Parathyroid adenoma (tissue), 2 donors: ENCODE results near the gene SMOC1.

ENCODE experiments used
- H2AFZ ChIP-seq: fragments of 300-600 bp; sonication (generic); one replicate; pipeline ENCODE4 v1.7.0; 2017; ENCODE audit warnings: antibody characterized with exemption, mild to moderate bottlenecking
- H3K27ac ChIP-seq: fragments of 300-600 bp; sonication (generic); one replicate; pipeline ENCODE4 v1.7.0; 2017
- H3K27me3 ChIP-seq: fragments of 300-600 bp; sonication (generic); one replicate; pipeline ENCODE4 v1.7.0; 2017; ENCODE audit warnings: low read length; ENCODE audit not compliant: control insufficient read depth, insufficient read depth
- H3K36me3 ChIP-seq: fragments of 300-600 bp; sonication (generic); one replicate; pipeline ENCODE4 v1.7.0; 2017; ENCODE audit warnings: low read length; ENCODE audit not compliant: control insufficient read depth, insufficient read depth
- H3K4me1 ChIP-seq: fragments of 300-600 bp; sonication (generic); one replicate; pipeline ENCODE4 v1.7.0; 2017; ENCODE audit warnings: control low read depth
- H3K4me2 ChIP-seq: fragments of 300-600 bp; sonication (generic); one replicate; pipeline ENCODE4 v1.7.0; 2017; ENCODE audit warnings: low read length
- H3K4me3 ChIP-seq: fragments of 300-600 bp; sonication (generic); one replicate; pipeline ENCODE4 v1.7.0; 2017; ENCODE audit warnings: low read depth, low read length
- H3K79me2 ChIP-seq: fragments of 300-600 bp; sonication (generic); one replicate; pipeline ENCODE4 v1.7.0; 2017; ENCODE audit warnings: control low read depth
- H3K9ac ChIP-seq: fragments of 300-600 bp; sonication (generic); one replicate; pipeline ENCODE4 v1.7.0; 2017; ENCODE audit warnings: mild to moderate bottlenecking
- H3K9me3 ChIP-seq: fragments of 300-600 bp; sonication (generic); one replicate; pipeline ENCODE4 v1.7.0; 2017; ENCODE audit warnings: low read length; ENCODE audit not compliant: control insufficient read depth
- TF ChIP-seq, protein P1 (sequence below): fragments of 300-600 bp; sonication (generic); IDR thresholded peaks from one replicate; pipeline ENCODE4 v1.7.0; 2017; ENCODE audit warnings: antibody characterized with exemption, mild to moderate bottlenecking
- donor health status: primary hyperparathyroidism.

SMOC1 gene

DNA sequence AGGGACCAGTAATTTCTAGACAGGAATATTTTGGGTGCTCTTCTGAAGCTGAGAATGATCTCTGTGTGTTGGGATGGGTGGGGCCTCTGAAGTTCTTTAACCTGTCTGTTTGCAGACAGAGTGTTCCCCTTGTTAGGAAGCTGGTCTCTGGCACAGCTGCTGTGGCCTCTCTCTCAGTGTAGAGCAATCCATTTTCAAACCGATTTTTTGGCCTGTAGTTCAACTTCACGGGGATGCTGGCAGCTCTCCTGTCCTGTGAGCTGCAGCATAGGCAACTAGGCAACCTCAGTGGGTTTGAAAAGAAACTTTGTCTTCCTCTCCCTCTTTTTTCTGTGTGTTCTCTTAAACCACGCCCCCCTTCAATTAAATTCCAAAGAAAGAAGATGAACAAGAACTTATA lies 69.1 kb downstream of the SMOC1 start:
- no peak overlapping the region for H3K27ac ChIP-seq
- TF ChIP-seq, protein P1, sequence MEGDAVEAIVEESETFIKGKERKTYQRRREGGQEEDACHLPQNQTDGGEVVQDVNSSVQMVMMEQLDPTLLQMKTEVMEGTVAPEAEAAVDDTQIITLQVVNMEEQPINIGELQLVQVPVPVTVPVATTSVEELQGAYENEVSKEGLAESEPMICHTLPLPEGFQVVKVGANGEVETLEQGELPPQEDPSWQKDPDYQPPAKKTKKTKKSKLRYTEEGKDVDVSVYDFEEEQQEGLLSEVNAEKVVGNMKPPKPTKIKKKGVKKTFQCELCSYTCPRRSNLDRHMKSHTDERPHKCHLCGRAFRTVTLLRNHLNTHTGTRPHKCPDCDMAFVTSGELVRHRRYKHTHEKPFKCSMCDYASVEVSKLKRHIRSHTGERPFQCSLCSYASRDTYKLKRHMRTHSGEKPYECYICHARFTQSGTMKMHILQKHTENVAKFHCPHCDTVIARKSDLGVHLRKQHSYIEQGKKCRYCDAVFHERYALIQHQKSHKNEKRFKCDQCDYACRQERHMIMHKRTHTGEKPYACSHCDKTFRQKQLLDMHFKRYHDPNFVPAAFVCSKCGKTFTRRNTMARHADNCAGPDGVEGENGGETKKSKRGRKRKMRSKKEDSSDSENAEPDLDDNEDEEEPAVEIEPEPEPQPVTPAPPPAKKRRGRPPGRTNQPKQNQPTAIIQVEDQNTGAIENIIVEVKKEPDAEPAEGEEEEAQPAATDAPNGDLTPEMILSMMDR, result no peak
- peaks cover 3% of the 10 kb centered on the region for H3K36me3 ChIP-seq
- no peaks in the 10 kb centered on the region for H3K9me3 ChIP-seq
- no peaks in the 10 kb centered on the region for H3K4me1 ChIP-seq
- no peaks in the 10 kb centered on the region for H3K79me2 ChIP-seq
- no peak overlapping the region for H3K4me2 ChIP-seq
- H3K9ac ChIP-seq, result no peak overlapping the region
- no peak overlapping the region for H3K4me3 ChIP-seq
- no peak overlapping the region for H2AFZ ChIP-seq
- no peaks in the 10 kb centered on the region for H3K27me3 ChIP-seq

DNA sequence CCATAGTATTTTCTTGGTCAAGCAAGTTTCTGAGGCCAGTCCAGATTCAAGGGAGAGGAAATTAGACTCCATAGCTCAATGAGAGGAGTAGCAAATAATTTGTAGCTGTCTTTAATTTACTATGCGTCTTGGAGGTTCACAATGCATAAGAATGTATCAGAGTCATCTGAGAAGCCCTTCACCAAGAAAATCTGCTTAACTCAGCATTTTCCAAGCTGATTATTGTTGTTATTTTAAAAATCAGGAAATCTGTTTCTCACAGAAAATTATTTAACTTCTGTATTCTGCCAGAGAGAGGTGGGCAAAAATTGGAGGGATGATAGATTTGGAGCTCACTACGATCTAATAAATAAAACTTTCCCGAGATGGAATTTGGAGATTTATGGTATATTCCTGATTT lies 72.0 kb downstream of the SMOC1 start:
- Histone ChIP-seq H3K79me2 (no peaks in the 10 kb centered on the region), H3K27me3 (no peaks in the 10 kb centered on the region), H2AFZ (no peak overlapping the region), H3K36me3 (no peaks in the 10 kb centered on the region), H3K9ac (no peak overlapping the region), H3K9me3 (no peaks in the 10 kb centered on the region), H3K4me1 (no peaks in the 10 kb centered on the region), H3K4me3 (no peak overlapping the region), H3K27ac (no peak overlapping the region), H3K4me2 (no peak overlapping the region)
- TF ChIP-seq, protein P1, result no peak

DNA sequence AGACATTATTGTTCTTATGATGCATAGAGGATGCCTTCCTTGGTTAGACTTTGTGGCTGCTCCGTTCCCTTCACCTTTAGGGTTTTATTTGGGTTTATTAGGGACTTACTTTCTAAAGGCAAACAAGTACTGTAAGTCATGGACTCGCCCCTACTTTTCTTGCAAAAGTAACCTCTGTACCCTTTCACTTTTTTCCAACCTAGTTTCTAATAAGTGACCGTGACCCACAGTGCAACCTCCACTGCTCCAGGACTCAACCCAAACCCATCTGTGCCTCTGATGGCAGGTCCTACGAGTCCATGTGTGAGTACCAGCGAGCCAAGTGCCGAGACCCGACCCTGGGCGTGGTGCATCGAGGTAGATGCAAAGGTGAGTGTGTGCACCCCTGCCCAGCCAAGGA lies 72.7 kb downstream of the SMOC1 start:
- H3K27ac ChIP-seq, result no peak overlapping the region
- H3K36me3 ChIP-seq, result no peaks in the 10 kb centered on the region
- H3K9me3 ChIP-seq, result no peaks in the 10 kb centered on the region
- H3K4me3 ChIP-seq, result no peak overlapping the region
- no peak overlapping the region for H2AFZ ChIP-seq
- TF ChIP-seq, protein P1, result no peak
- no peaks in the 10 kb centered on the region for H3K4me1 ChIP-seq
- H3K9ac ChIP-seq, result no peak overlapping the region
- no peak overlapping the region for H3K4me2 ChIP-seq
- H3K79me2 ChIP-seq, result no peaks in the 10 kb centered on the region
- H3K27me3 ChIP-seq, result no peaks in the 10 kb centered on the region

DNA sequence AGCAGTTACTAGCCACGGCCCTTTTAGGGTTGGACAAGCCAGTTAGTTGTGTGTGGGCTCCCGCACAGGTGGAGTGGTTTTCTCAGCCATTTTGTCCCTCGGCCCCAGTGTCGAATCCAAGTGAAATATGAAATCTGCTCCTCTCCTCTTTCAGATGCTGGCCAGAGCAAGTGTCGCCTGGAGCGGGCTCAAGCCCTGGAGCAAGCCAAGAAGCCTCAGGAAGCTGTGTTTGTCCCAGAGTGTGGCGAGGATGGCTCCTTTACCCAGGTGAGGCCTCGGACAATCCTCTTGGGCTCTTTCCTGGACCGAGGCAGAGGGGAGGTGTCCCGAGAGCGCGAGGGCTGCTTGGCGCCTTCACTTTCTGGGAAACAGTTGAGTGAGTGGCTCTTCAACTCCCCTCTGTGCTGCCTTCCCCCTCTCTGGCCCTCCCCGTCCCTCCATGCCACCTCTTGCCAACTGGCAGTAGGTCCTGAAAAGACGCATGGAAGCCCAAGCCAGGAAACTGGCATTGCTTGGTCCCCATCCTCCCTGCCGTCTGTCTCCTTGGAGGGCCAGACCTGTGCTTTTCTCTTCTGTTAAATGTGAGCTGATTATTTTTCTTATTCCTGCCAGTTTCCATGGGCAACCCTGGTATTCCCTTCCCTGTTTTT lies 74.2 kb downstream of the SMOC1 start:
- Histone ChIP-seq H3K27me3 (no peaks in the 10 kb centered on the region), H3K4me3 (no peak overlapping the region), H3K4me2 (no peak overlapping the region), H3K9ac (no peak overlapping the region), H3K4me1 (no peaks in the 10 kb centered on the region), H2AFZ (no peak overlapping the region), H3K9me3 (no peaks in the 10 kb centered on the region), H3K27ac (no peak overlapping the region), H3K36me3 (no peaks in the 10 kb centered on the region), H3K79me2 (no peaks in the 10 kb centered on the region)
- TF ChIP-seq, protein P1, result no peak
